ENCODE data around the gene ANKRD18A. TPM values are rescaled to one million over a fixed set of nuclear protein-coding genes. Genes with fewer than 3 reads are reported as not detected.

The ANKRD18A gene
- total and polyA plus RNA-seq, 2 donors (not counting 1 experiment from before 2014, with no cell fraction given), result not detected

DNA sequence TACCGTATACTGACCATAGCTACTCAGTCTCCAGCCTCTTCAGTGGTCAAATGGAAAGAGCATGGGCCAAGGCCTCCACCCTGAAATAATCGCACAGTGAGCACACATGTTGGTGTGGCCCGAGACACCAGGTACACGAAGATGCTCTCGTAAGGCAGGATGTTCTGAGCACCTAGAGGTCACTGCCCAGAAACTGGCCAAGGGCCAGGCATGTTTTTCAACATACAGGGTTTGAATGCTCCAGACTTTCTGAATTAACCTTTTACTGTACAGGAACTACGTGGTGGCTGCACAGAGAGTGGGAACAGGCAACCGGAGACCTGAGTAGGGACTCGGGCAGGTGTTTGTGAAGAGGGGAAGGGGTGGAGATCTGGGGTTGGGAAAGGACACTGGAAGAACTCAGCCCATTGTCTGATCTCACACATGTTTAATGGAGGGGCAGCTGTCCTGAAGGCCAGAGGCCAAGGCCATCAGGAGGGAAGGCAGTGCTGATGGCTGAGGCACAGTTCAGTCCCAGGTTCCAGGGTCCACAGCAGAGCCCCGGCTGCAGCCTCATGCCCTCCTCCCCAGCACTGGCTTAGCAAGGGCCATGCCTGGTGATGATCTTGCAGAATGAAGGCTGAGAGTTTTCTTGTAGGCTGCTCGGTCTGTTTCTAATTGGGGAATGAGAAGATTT, 48.5 kb upstream of the ANKRD18A start:
- no peaks in the 10 kb centered on the region for H3K4me1 ChIP-seq (ENCODE audit: control insufficient read depth in 2 of 2, insufficient read depth in 2 of 2, low read length in 2 of 2)
- no peak overlapping the region for H3K4me2 ChIP-seq (replicated peaks; ENCODE audit: low read depth, low read length, poor library complexity, severe bottlenecking)
- H4K20me1 ChIP-seq (ENCODE audit: control insufficient read depth, insufficient read depth, low read length, poor library complexity, severe bottlenecking), result no peaks in the 10 kb centered on the region
- 96% methylated on average over 7 of the region's 10 CpGs for WGBS (ENCODE audit: insufficient coverage)
- no peak overlapping the region for H2AFZ ChIP-seq (ENCODE audit: insufficient read depth, low read depth, low read length, poor library complexity, severe bottlenecking)
- ATAC-seq (ENCODE audit: low read depth) (no peak), DNase-seq (no peak)
- H3K36me3 ChIP-seq (replicated peaks in 1 of 2; ENCODE audit: control extremely low read depth in 1 of 2, control insufficient read depth in 1 of 2, extremely low read depth in 1 of 2, insufficient read depth in 2 of 2, low read length in 1 of 2), result no peaks in the 10 kb centered on the region
- Mint-ChIP-seq H3K4me3 (no peak overlapping the region), H3K4me1 (peaks cover 3% of the 10 kb centered on the region), H3K9me3 (ENCODE audit: insufficient read depth) (no peaks in the 10 kb centered on the region), H3K27ac (no peak overlapping the region), H3K27me3 (peaks cover 6% of the 10 kb centered on the region)
- H3K9ac ChIP-seq (ENCODE audit: low read length), result no peak overlapping the region
- TF ChIP-seq EZH2 (IDR thresholded peaks at IDR 0.05; ENCODE audit: borderline replicate concordance, insufficient read depth, low read depth, low read length, poor library complexity, severe bottlenecking), result no peak
- TF ChIP-seq, protein P1, sequence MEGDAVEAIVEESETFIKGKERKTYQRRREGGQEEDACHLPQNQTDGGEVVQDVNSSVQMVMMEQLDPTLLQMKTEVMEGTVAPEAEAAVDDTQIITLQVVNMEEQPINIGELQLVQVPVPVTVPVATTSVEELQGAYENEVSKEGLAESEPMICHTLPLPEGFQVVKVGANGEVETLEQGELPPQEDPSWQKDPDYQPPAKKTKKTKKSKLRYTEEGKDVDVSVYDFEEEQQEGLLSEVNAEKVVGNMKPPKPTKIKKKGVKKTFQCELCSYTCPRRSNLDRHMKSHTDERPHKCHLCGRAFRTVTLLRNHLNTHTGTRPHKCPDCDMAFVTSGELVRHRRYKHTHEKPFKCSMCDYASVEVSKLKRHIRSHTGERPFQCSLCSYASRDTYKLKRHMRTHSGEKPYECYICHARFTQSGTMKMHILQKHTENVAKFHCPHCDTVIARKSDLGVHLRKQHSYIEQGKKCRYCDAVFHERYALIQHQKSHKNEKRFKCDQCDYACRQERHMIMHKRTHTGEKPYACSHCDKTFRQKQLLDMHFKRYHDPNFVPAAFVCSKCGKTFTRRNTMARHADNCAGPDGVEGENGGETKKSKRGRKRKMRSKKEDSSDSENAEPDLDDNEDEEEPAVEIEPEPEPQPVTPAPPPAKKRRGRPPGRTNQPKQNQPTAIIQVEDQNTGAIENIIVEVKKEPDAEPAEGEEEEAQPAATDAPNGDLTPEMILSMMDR (IDR thresholded peaks at IDR 0.05), result no peak
- H3K79me2 ChIP-seq (ENCODE audit: control insufficient read depth, insufficient read depth, low read length), result no peaks in the 10 kb centered on the region
- H3K27ac ChIP-seq (ENCODE audit: low read length in 2 of 2), result no peak overlapping the region
- ChIA-PET POLR2A (no interaction called here), CTCF (no interaction called here)
- no peak overlapping the region for H3K4me3 ChIP-seq (ENCODE audit: control extremely low read depth in 1 of 5, extremely low read depth in 1 of 5, insufficient read depth in 1 of 5, low read depth in 2 of 5, low read length in 4 of 5)
- intact Hi-C loops (cut with micrococcal nuclease), result no loop called here
- H3K27me3 ChIP-seq (replicated peaks in 1 of 4; ENCODE audit: control extremely low read depth in 1 of 4, control insufficient read depth in 3 of 4, insufficient read depth in 4 of 4, low read length in 3 of 4), result no peaks in the 10 kb centered on the region
- H3K9me3 ChIP-seq (ENCODE audit: control extremely low read depth in 1 of 3, control insufficient read depth in 2 of 3, insufficient read depth in 1 of 3, low read length in 2 of 3), result no peaks in the 10 kb centered on the region

DNA sequence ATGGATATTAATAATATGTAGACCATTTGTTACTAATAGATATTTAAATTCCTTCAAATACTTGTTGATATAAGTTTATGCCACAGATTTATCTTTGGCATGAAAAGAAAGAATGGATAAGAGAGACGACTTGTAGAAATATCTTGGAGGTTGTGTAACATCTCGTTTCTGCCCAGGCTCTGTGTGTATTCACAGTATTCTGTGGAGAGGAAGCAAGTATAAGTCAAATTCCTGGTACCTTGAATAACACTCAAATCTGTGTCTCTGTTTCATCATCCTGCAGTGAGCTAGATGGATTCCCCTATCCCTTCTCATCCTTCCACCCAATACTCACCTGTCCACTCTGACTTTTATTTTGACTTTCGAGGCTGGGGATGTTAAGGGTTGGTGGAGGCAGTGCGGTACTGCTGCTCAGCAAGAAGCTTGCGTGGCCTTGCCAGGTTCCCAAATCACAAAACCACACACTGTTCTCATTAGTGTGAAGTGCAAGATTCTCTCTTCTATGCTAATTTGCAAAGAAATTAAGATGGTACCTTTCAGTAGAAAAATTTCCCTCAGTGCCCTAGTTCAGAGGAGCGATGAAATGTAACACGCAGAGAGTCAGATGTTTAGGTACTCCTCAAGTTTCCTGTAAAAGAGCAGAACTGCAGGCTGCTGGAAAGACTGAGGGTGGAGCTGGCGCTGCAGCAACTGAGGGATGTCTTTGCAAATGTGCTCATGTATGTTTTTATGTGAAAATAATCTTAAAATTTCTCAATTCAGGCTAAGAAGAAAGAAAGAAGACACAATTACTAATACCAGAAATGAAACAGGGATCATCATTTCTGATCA, 42.6 kb upstream of the ANKRD18A start:
- Histone ChIP-seq H3K9me3 (ENCODE audit: control extremely low read depth in 1 of 3, control insufficient read depth in 2 of 3, insufficient read depth in 1 of 3, low read length in 2 of 3) (no peaks in the 10 kb centered on the region), H3K27me3 (replicated peaks in 1 of 4; ENCODE audit: control extremely low read depth in 1 of 4, control insufficient read depth in 3 of 4, insufficient read depth in 4 of 4, low read length in 3 of 4) (no peaks in the 10 kb centered on the region), H3K4me1 (ENCODE audit: control insufficient read depth in 2 of 2, insufficient read depth in 2 of 2, low read length in 2 of 2) (no peaks in the 10 kb centered on the region), H3K4me2 (replicated peaks; ENCODE audit: low read depth, low read length, poor library complexity, severe bottlenecking) (no peak overlapping the region), H3K79me2 (ENCODE audit: control insufficient read depth, insufficient read depth, low read length) (no peaks in the 10 kb centered on the region), H3K36me3 (replicated peaks in 1 of 2; ENCODE audit: control extremely low read depth in 1 of 2, control insufficient read depth in 1 of 2, extremely low read depth in 1 of 2, insufficient read depth in 2 of 2, low read length in 1 of 2) (no peaks in the 10 kb centered on the region), H3K27ac (ENCODE audit: low read length in 2 of 2) (no peak overlapping the region), H4K20me1 (ENCODE audit: control insufficient read depth, insufficient read depth, low read length, poor library complexity, severe bottlenecking) (no peaks in the 10 kb centered on the region), H2AFZ (ENCODE audit: insufficient read depth, low read depth, low read length, poor library complexity, severe bottlenecking) (no peak overlapping the region), H3K4me3 (ENCODE audit: control extremely low read depth in 1 of 5, extremely low read depth in 1 of 5, insufficient read depth in 1 of 5, low read depth in 2 of 5, low read length in 4 of 5) (no peak overlapping the region), H3K9ac (ENCODE audit: low read length) (no peak overlapping the region)
- DNase-seq (no peak), ATAC-seq (ENCODE audit: low read depth) (no peak)
- Mint-ChIP-seq H3K4me3 (no peak overlapping the region), H3K27ac (no peak overlapping the region), H3K4me1 (no peaks in the 10 kb centered on the region), H3K9me3 (ENCODE audit: insufficient read depth) (no peaks in the 10 kb centered on the region), H3K27me3 (peaks cover 15% of the 10 kb centered on the region)
- POLR2A ChIA-PET, result no interaction called here
- intact Hi-C loops (cut with micrococcal nuclease), result no loop called here
- TF ChIP-seq, protein P1 (IDR thresholded peaks at IDR 0.05), result no peak
- TF ChIP-seq EZH2 (IDR thresholded peaks at IDR 0.05; ENCODE audit: borderline replicate concordance, insufficient read depth, low read depth, low read length, poor library complexity, severe bottlenecking), result no peak
- WGBS (ENCODE audit: insufficient coverage), result 75% methylated on average over 2 of the region's 8 CpGs
- CTCF ChIA-PET, result no interaction called here
